ENCODE results near the gene CBX8. TPM values are rescaled to one million over a fixed set of nuclear protein-coding genes. Genes with fewer than 3 reads are reported as not detected.
A peak's percentile ranks its signal among the peaks of the same experiment; 100 is the strongest.

CBX8 gene
- total and polyA plus RNA-seq, 2 of the 13 experiments (the other 11 are each of a cell fraction or from before 2014, with no cell fraction given): 0.34 to 12.6 TPM

DNA sequence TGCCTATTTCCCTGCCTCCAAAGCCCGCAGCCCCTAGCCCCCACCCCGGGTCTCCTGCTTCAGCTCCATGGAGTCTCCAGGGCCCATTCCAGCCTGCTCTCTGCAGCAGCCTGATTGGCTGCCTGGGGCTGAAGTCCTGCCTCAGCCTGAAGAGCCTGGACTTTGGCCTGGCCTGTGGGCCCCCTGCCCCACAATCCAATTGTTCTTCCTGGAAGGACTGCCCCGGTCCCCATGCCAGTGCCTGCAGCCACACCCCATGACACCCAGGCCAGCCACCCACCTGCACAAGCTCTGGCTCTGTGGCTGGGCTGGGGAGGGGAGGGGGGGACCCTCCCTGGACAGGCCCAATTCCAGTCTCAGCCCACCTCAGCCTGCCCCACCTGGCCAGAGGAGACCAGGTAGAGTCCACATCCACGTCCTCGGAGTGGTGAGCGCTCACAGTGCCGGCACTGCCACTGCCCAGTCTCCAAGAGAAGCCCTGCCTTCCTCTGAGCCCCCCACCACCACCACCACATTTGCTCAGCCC, 53.9 kb downstream of the CBX8 start (continued):
- TF ChIP-seq, protein P1, sequence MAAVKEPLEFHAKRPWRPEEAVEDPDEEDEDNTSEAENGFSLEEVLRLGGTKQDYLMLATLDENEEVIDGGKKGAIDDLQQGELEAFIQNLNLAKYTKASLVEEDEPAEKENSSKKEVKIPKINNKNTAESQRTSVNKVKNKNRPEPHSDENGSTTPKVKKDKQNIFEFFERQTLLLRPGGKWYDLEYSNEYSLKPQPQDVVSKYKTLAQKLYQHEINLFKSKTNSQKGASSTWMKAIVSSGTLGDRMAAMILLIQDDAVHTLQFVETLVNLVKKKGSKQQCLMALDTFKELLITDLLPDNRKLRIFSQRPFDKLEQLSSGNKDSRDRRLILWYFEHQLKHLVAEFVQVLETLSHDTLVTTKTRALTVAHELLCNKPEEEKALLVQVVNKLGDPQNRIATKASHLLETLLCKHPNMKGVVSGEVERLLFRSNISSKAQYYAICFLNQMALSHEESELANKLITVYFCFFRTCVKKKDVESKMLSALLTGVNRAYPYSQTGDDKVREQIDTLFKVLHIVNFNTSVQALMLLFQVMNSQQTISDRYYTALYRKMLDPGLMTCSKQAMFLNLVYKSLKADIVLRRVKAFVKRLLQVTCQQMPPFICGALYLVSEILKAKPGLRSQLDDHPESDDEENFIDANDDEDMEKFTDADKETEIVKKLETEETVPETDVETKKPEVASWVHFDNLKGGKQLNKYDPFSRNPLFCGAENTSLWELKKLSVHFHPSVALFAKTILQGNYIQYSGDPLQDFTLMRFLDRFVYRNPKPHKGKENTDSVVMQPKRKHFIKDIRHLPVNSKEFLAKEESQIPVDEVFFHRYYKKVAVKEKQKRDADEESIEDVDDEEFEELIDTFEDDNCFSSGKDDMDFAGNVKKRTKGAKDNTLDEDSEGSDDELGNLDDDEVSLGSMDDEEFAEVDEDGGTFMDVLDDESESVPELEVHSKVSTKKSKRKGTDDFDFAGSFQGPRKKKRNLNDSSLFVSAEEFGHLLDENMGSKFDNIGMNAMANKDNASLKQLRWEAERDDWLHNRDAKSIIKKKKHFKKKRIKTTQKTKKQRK (IDR thresholded peaks at IDR 0.05; ENCODE audit: low read length): no peak
- no peak for TF ChIP-seq ZNF672 (CRISPR knock-in tag; IDR thresholded peaks at IDR 0.05)
- TF ChIP-seq ZBTB8A (CRISPR knock-in tag; IDR thresholded peaks at IDR 0.05; ENCODE audit: borderline replicate concordance, low read depth): no peak
- peak; percentile 33; the same call in 1 of the 2 replicates for TF ChIP-seq ZNF564 (CRISPR knock-in tag; IDR thresholded peaks at IDR 0.05)
- TF ChIP-seq MAZ (IDR thresholded peaks at IDR 0.05; ENCODE audit: borderline replicate concordance, low read depth, low read length): peak; percentile 26
- TF ChIP-seq MAZ (CRISPR knock-in tag; IDR thresholded peaks at IDR 0.05; ENCODE audit: low read depth): peak; percentile 94
- TF ChIP-seq, protein P2, sequence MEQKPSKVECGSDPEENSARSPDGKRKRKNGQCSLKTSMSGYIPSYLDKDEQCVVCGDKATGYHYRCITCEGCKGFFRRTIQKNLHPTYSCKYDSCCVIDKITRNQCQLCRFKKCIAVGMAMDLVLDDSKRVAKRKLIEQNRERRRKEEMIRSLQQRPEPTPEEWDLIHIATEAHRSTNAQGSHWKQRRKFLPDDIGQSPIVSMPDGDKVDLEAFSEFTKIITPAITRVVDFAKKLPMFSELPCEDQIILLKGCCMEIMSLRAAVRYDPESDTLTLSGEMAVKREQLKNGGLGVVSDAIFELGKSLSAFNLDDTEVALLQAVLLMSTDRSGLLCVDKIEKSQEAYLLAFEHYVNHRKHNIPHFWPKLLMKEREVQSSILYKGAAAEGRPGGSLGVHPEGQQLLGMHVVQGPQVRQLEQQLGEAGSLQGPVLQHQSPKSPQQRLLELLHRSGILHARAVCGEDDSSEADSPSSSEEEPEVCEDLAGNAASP (CRISPR knock-in tag; IDR thresholded peaks at IDR 0.05; ENCODE audit: borderline replicate concordance): peak; percentile 76
- peak; percentile 98 for TF ChIP-seq KLF12 (CRISPR knock-in tag; IDR thresholded peaks at IDR 0.05; ENCODE audit: borderline replicate concordance)
- no peak for TF ChIP-seq ZNF367 (CRISPR knock-in tag; IDR thresholded peaks at IDR 0.05; ENCODE audit: borderline replicate concordance)
- no peak for TF ChIP-seq ZNF12 (CRISPR knock-in tag; IDR thresholded peaks at IDR 0.05)
- TF ChIP-seq NPAS2 (CRISPR knock-in tag; IDR thresholded peaks at IDR 0.05; ENCODE audit: borderline replicate concordance): no peak
- TF ChIP-seq, protein P3, sequence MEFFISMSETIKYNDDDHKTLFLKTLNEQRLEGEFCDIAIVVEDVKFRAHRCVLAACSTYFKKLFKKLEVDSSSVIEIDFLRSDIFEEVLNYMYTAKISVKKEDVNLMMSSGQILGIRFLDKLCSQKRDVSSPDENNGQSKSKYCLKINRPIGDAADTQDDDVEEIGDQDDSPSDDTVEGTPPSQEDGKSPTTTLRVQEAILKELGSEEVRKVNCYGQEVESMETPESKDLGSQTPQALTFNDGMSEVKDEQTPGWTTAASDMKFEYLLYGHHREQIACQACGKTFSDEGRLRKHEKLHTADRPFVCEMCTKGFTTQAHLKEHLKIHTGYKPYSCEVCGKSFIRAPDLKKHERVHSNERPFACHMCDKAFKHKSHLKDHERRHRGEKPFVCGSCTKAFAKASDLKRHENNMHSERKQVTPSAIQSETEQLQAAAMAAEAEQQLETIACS (CRISPR knock-in tag; IDR thresholded peaks at IDR 0.05): no peak
- no peak for TF ChIP-seq ZNF569 (CRISPR knock-in tag; IDR thresholded peaks at IDR 0.05; ENCODE audit: borderline replicate concordance)
- TF ChIP-seq ZNF816 (CRISPR knock-in tag; IDR thresholded peaks at IDR 0.05; ENCODE audit: borderline replicate concordance): no peak
- TF ChIP-seq ZNF33A (CRISPR knock-in tag; IDR thresholded peaks at IDR 0.05; ENCODE audit: borderline replicate concordance): no peak
- TF ChIP-seq, protein P4, sequence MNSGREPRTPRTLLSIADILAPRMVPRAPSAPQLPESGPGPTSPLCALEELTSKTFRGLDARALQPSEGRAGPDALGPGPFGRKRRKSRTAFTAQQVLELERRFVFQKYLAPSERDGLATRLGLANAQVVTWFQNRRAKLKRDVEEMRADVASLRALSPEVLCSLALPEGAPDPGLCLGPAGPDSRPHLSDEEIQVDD (CRISPR knock-in tag; IDR thresholded peaks at IDR 0.05; ENCODE audit: borderline replicate concordance): no peak
- no peak for TF ChIP-seq NKX3-1 (CRISPR knock-in tag; IDR thresholded peaks at IDR 0.05)
- TF ChIP-seq YEATS4 (CRISPR knock-in tag; IDR thresholded peaks at IDR 0.05; ENCODE audit: borderline replicate concordance): peak; percentile 54; the same call in 1 of the 2 replicates
- peak; percentile 68; the same call in 1 of the 2 replicates for TF ChIP-seq PHF20 (CRISPR knock-in tag; IDR thresholded peaks at IDR 0.05)
- TF ChIP-seq TFAP4 (IDR thresholded peaks at IDR 0.05; ENCODE audit: borderline replicate concordance, low read depth): peak; percentile 63

All from HepG2 (cell line).